H7 (cell line): ENCODE data around the gene IRAG1. TPM values are rescaled to one million over a fixed set of nuclear protein-coding genes. Genes with fewer than 3 reads are reported as not detected.

Experiments used
- DNase-seq: peaks from one replicate; pipeline ENCODE4 v3.0.0; 2012
- H3K27me3 ChIP-seq: 2 replicates; pipeline ENCODE4 v1.6.0; 2011; ENCODE audit warnings: mild to moderate bottlenecking, low read length; ENCODE audit not compliant: control insufficient read depth, insufficient read depth
- H3K36me3 ChIP-seq: replicated peaks from 2 replicates; pipeline ENCODE4 v1.5.1; 2011; ENCODE audit warnings: low read length; ENCODE audit not compliant: control insufficient read depth, insufficient read depth
- H3K4me3 ChIP-seq: 2 replicates; pipeline ENCODE4 v1.5.1; 2011; ENCODE audit warnings: low read depth, mild to moderate bottlenecking, control low read depth, low read length, moderate library complexity; ENCODE audit not compliant: insufficient read depth
- total RNA-seq: library from RNA; depleted of rRNA; stranded (reverse); fragments of >200 nt; shearing (Covaris generic); gene quantifications from 2 replicates; pipeline ENCODE4 v1.2.3, GENCODE V29; 2014; rRNA removed

IRAG1 gene, protein sequence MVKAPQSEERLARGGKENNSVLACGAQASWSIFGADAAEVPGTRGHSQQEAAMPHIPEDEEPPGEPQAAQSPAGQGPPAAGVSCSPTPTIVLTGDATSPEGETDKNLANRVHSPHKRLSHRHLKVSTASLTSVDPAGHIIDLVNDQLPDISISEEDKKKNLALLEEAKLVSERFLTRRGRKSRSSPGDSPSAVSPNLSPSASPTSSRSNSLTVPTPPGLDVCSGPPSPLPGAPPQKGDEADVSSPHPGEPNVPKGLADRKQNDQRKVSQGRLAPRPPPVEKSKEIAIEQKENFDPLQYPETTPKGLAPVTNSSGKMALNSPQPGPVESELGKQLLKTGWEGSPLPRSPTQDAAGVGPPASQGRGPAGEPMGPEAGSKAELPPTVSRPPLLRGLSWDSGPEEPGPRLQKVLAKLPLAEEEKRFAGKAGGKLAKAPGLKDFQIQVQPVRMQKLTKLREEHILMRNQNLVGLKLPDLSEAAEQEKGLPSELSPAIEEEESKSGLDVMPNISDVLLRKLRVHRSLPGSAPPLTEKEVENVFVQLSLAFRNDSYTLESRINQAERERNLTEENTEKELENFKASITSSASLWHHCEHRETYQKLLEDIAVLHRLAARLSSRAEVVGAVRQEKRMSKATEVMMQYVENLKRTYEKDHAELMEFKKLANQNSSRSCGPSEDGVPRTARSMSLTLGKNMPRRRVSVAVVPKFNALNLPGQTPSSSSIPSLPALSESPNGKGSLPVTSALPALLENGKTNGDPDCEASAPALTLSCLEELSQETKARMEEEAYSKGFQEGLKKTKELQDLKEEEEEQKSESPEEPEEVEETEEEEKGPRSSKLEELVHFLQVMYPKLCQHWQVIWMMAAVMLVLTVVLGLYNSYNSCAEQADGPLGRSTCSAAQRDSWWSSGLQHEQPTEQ
- 3.0 and 4.5 TPM in 2 replicates for total RNA-seq

DNA sequence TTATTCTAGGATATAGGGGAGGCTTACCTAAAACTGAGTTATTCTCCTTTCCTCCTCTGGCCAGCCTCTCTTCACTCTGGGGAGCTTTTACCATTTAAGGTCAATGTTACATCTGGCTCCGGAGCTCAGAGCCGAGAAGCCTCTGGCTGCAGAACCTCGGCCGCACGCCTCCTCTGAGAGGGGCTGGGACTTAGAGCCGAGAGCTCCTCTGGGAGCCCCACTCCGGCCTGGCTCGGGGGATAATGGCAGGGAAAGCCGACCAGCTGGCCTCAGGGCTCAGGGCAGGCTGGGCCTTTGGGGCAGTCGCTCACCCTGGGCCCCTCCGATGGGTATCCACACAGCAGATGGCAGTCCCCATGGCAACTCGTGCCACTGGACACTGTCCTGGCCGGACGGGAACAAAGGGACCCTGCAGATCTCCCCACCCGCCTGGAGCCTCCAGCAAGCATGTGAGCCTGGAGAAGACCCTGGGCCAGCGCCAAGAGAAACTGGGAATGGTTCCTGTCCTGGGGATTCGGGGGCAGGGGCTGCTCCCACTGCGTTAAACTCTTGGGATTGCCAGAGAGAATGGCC, at the start of gene IRAG1:
Gene IRAG1 (minus strand): TSS at position 247 of the 573 bp plus-strand sequence. CDS start 153 bp downstream, at position 94.
- Histone ChIP-seq H3K36me3 (no peaks in the 10 kb centered on the region), H3K4me3 (no peak within 1 kb of the TSS), H3K27me3 (no peaks in the 10 kb centered on the region)
- peak; percentile 72 for DNase-seq

DNA sequence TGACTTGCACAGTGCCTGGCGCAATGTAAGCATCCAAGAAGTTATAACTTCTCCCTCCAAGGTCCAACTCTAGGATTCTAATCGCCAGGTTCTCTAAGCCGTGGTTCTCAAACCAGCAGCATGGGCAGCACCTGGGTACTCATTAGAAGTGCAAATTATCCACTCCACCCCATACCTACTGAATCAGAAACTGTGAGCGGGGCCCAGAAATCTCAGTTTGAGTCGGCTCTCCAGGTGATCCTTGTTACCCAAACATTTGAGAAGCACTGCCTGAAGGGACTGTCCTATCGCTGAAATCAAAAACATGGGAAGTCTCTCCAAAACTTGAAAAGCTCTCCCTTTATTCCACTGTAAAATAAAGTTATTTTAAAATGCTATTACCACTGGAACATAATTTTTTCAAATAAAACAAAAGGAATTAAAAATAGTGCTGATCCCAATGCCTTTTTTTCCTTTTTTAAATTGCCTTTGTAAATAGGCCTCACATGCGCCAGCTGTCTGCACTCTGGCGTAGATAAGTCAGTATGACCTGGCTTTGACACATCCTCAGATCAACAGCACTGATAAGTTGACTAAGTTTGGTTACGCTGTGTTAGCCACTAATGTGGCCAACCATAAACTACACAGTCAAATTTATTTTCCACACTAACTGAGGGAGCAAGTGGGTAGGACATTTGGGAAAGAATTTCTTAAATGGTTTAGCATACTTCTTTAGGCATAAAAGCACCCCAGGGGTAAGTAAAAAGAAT, 49.1 kb upstream of the IRAG1 start:
- H3K27me3 ChIP-seq, result no peaks in the 10 kb centered on the region
- no peak for DNase-seq
- H3K36me3 ChIP-seq, result no peaks in the 10 kb centered on the region
- H3K4me3 ChIP-seq, result no peak overlapping the region

DNA sequence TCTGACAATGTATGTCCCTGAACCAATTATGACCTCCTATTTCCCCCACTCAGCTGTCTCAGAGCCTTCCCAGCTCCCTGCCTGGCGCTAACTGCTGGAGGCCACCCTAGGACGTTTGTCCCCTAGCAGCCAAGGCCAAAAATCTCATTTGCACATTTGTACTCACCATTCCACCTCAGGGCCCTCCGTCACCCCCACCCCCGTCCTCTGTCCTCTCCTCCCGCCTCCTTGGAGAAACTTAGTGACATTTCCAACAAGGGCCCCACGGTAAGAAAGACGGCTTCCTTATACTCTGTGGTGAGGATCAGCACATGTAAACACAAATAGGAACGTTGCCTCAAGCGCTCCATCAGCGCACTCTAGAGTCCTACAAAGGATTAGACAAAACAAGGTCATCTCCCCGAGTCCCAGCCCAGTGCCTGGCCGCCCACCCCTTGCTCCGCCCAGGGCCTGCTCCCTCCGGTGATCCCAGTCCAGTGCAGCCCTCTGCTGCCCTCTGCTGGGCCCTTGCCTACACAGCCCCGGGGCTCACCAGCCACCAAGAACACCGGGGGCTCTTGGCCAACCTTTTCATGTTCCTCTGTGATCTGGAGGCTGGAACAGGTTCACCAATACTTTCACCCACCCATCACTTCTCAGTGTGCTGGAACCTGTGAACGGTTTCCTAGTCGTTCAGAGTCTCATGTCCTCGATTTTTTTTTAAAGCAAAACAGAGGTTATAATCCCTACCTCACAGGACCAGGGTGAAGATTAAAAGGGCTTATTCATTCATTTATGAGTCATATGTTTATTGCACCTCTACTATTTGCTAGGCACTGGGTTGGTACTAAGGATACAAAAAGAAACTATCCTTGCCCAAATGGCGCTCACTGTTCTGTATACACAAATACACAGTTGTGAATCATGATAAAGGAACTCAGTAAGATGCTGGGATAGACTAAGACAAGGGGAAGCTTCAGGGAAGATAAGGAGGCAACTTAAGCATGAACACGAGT, 42.2 kb upstream of the IRAG1 start:
- H3K4me3 ChIP-seq, result peak overlapping the region; percentile 24

DNA sequence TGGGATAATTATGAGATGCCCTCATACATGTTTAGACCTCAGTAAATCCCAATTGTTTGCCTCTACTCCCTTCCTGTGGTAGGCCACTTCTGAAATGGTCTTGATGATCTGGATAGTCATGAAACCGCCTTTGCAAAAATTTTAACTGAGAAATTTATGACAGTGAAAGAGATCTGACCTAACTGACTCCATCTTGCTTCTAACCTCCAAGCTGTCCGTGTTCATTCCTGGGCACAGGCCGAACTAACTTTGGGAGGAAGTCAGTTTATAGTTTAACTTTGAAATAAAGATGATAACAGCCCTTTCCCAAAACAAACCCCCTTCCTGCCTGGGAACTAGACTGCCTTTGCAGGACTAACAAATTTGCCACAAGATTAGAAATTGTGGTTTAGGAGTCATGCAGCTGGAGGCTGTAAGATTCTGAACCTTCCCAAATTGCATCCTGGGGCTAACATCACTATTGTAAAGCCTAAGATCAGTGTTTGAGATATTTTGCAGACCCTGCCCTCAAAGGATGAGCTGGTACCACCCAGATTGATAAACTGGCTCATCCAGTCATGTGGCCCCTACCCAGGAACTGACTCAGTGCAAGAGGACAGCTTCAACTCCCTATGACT, 37.6 kb upstream of the IRAG1 start:
- no peak overlapping the region for H3K4me3 ChIP-seq
- H3K27me3 ChIP-seq, result no peaks in the 10 kb centered on the region
- no peak for DNase-seq
- no peaks in the 10 kb centered on the region for H3K36me3 ChIP-seq

More for the DNA sequence above, 42.2 kb upstream of the IRAG1 start:
- DNase-seq, result peak; percentile 91
- H3K36me3 ChIP-seq, result no peaks in the 10 kb centered on the region
- H3K27me3 ChIP-seq, result no peaks in the 10 kb centered on the region

DNA sequence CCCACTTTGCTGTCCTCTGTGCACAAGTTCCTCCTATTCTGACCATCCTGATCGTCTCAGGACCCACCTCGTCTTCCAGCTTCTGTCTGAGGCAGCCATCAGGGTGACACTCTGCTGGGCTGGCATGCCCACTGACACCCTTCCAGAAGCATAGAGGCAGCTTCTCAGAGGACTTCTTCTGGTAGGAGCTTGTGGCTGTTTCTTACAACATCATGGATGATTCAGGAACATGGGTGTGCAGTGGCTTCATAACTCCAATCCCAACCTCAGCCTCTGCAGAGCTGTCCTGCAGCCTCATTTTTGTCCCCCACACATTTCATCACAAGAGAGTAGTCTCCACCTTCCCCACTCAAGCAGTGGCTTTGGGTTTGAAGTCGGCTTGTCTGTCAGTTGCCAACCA, 36.6 kb upstream of the IRAG1 start:
- no peaks in the 10 kb centered on the region for H3K27me3 ChIP-seq

DNA sequence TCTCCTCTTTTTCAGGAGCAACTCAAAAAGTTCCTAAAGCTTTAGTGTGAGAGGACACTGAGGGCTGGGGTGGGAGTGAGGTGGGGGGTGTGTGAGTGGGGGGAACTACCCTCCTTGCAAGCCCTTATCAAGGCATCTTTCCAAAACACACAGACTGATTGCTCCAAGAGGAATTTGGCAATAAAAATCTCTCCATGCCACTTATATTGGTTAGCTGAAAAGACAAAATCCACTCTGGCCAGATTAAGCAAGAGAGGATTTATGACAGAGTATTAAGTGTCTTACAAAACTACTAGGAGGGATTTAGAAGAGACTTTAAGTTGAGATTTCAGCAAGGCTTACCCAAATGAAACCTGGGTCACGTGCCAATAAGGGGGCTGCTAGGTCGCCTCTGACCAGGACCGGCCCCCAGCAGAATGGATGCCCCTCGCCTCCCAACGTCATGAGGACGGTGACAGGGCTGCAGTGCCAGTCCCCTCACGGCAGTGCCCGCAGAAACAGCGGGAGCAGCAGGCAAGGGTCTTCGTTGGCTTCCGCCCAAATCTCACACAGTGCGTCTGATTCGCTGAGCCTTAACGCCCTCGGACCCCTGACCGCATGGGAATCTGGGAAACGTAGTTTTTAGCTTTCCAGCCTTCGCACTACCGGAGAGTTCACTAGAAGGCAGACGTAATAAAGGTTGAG, 35.4 kb upstream of the IRAG1 start:
- H3K36me3 ChIP-seq, result no peaks in the 10 kb centered on the region
- peak; percentile 82 for DNase-seq
- H3K27me3 ChIP-seq, result no peaks in the 10 kb centered on the region
- H3K4me3 ChIP-seq, result peak overlapping the region; percentile 53

More for the DNA sequence above, 36.6 kb upstream of the IRAG1 start:
- no peak for DNase-seq
- Histone ChIP-seq H3K4me3 (no peak overlapping the region), H3K36me3 (no peaks in the 10 kb centered on the region)

DNA sequence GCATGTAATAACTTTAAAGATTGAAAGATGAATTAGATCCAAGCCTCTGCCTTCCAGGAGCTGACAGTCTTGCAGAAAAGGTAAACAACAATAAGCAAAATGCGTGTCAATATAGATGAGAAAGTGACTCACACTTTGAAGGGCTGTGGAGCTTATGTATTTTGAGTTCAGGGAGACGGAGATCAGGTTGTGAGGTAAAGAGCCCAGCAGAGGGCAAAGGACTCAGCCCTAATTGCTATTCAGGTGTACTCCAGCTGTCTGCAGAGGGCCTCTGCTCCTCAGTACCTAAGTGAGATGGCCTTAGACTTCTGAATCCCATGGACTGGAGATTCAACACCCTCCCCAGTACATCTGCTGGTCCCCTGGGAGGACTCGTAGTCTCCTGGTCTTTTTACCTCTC, 34.6 kb upstream of the IRAG1 start:
- no peaks in the 10 kb centered on the region for H3K36me3 ChIP-seq
- peak; percentile 53 for DNase-seq
- H3K27me3 ChIP-seq, result no peaks in the 10 kb centered on the region
- no peak overlapping the region for H3K4me3 ChIP-seq

DNA sequence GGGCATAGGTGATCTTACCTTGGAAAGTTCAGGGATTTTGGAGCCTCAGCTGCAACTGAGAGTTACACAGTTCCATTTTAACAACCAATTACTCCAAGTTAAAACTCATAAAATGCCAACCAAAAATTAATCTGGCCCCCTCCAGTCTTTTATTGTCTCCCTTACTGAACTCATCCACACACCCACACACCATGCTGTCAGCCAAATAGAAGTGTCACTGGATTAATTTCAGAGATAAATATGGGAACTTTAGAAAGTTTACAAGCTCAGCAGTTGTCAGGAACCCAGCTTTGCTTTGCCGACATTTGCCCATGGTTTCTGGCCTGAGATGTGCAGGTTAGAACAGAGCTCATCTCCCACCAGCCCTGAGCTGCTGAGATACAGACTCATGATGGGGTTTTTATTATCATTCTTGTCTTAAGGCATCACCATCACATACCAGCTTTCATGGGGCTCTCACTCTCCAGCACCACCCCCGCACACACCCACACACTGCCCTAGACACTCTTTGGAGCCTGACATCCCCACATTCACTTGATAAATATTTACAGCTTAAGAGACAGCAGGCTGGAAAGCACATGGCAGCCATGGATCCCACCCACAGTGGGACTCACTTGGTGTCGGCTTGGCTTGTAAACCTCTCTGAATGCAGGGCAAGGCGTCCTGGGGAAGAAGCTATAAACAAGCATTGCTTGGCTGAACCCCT, 33.7 kb upstream of the IRAG1 start:
- DNase-seq, result no peak
- H3K4me3 ChIP-seq, result no peak overlapping the region
- no peaks in the 10 kb centered on the region for H3K27me3 ChIP-seq
- no peaks in the 10 kb centered on the region for H3K36me3 ChIP-seq

DNA sequence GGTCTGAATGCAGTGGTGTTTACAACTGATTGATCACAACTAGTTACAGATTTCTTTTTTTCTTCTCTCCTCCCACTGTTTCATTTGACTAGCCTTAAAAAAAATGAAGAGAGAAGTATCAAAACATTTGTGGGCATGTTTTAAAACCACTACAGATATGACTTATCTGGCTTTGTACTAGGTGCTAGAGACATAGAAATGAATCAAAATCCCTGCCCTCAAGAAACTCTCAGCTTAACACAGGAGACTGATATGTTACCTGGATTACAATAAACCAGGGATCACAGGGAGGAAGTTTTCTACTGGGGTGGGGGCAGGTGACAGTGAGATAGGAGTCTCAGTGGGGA, 32.3 kb upstream of the IRAG1 start:
- Histone ChIP-seq H3K4me3 (no peak overlapping the region), H3K36me3 (no peaks in the 10 kb centered on the region), H3K27me3 (no peaks in the 10 kb centered on the region)
- no peak for DNase-seq

DNA sequence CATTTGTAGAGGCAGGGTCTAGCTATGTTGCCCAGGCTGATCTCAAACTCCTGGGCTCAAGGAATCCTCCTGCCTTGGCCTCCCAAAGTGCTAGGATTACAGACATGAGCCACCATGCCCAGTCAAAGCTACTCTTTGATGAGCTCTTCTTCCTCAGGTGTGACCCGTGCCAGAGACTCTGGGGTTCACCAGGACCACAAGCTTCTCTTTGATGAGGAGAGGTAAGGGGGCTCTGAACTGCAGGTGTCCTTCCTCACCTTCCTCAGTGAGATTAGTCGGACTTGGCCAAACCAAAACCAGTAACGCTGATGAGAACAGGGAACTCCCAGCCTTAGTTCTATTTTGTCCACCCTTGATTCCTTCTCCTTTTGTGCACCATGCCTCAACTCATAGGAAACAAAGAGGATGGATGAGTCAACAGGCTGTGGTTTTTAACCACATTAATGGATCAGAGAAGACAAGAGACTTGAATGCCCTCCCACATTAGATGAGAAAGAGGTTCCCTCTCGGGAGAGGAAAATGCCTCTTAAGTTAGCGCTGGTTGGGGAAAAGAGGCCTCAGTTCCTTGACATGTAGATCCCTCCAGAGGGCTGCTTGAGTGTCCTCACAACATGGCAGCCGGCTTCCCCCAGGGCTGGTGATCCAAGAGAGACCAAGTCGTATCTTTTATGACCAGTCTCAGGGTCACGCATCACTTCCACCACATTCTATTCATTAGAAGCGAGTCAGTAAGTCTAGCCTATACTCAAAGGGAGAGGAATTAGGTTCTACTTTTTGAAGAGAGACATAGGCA, 31.8 kb upstream of the IRAG1 start:
- H3K4me3 ChIP-seq, result no peak overlapping the region
- H3K36me3 ChIP-seq, result no peaks in the 10 kb centered on the region
- no peak for DNase-seq
- H3K27me3 ChIP-seq, result no peaks in the 10 kb centered on the region

DNA sequence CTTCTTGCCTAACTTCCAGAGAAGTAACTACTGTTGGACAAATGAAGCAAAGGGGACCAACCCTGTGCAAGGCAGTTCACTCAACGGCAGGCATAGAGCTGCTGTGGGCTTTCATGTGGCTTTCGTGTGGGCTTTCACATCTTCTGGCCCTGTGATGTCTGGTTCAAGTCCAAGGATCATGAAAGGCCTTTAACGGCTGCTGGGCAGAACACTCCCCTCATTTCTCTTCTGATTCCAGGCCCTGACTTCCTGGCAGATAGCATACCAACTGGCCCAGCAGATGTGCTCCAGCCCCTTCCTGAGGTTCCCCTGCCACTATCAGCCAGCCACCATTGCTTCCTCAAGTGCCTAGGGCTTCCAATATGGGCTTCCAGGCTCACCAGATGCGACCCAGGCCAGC, 28.8 kb upstream of the IRAG1 start:
- Histone ChIP-seq H3K36me3 (no peaks in the 10 kb centered on the region), H3K4me3 (no peak overlapping the region), H3K27me3 (no peaks in the 10 kb centered on the region)
- no peak for DNase-seq
